Activated CD4-positive, alpha-beta T cell treated with anti-CD3 and anti-CD28 coated beads for 24 hours (primary cell): ENCODE measurements around the gene IFI27.
"Not testable (repeated sequence)": the region's sequence is repeated elsewhere in the genome, so short reads cannot be mapped to it uniquely, and the experiment has no call there.

Experiments used
- DNase-seq, 2 donors: peaks; one replicate each; pipeline ENCODE4 v3.0.0-alpha.2; 2020; ENCODE audit warnings: low read depth in 2 of 2

IFI27 gene

GRCh38 chr14:94110552-94111181 is at the start of gene IFI27:
TSS of gene IFI27 (plus strand) at chr14:94110736.
- DNase-seq = no peak

- no peak for DNase-seq
Observed at GRCh38 chr14:94062344-94062940, 48.1 kb upstream of the IFI27 start.

- DNase-seq = no peak
Observed at GRCh38 chr14:94066089-94066676, 44.4 kb upstream of the IFI27 start.

GRCh38 chr14:94072076-94072475 is 38.5 kb upstream of the IFI27 start:
- not testable (repeated sequence) for DNase-seq

GRCh38 chr14:94074534-94074933 is 36.0 kb upstream of the IFI27 start:
- no peak for DNase-seq

GRCh38 chr14:94075008-94075407 is 35.5 kb upstream of the IFI27 start:
- DNase-seq = no peak

- DNase-seq = no peak
Observed at GRCh38 chr14:94077111-94077821, 33.3 kb upstream of the IFI27 start.

GRCh38 chr14:94077823-94078222 is 32.7 kb upstream of the IFI27 start:
- DNase-seq = no peak

GRCh38 chr14:94079891-94080620 is 30.5 kb upstream of the IFI27 start:
- no peak for DNase-seq

GRCh38 chr14:94080621-94081385 is 29.7 kb upstream of the IFI27 start, which contains the start of the genes DDX24 and IFI27L1:
TSS of gene DDX24 (minus strand) at chr14:94081202. CDS start at chr14:94079742, 1,460 bp downstream.
TSS of gene IFI27L1 (plus strand) at chr14:94081310. CDS start at chr14:94096938, 15,628 bp downstream.
- peak; percentile 90 to 95 for DNase-seq

- no peak for DNase-seq
Observed at GRCh38 chr14:94081386-94081820, 29.1 kb upstream of the IFI27 start.

GRCh38 chr14:94087891-94088290 is 22.6 kb upstream of the IFI27 start:
- DNase-seq = no peak

GRCh38 chr14:94088516-94088915 is 22.0 kb upstream of the IFI27 start:
- DNase-seq = no peak

- DNase-seq = no peak
Observed at GRCh38 chr14:94089479-94089878, 21.1 kb upstream of the IFI27 start.

GRCh38 chr14:94093418-94093817 is 17.1 kb upstream of the IFI27 start:
- DNase-seq = no peak

GRCh38 chr14:94097091-94097490 is 13.4 kb upstream of the IFI27 start:
- DNase-seq = no peak

GRCh38 chr14:94098326-94098992 is 12.1 kb upstream of the IFI27 start:
- DNase-seq = no peak

GRCh38 chr14:94099006-94099405 is 11.5 kb upstream of the IFI27 start:
- no peak for DNase-seq

- no peak for DNase-seq
Observed at GRCh38 chr14:94100847-94101246, 9.7 kb upstream of the IFI27 start.

GRCh38 chr14:94101748-94102147 is 8.8 kb upstream of the IFI27 start:
- no peak for DNase-seq
